Right lobe of liver (tissue), 4 donors: Measurements from ENCODE around the gene SH3BP2.

Experiments used
- POLR2A ChIP-seq: fragments of 450-650 bp; IDR thresholded peaks from one replicate; pipeline ENCODE4 v1.6.1; 2017; ENCODE audit warnings: antibody characterized with exemption, mild to moderate bottlenecking
- TF ChIP-seq, protein P1 (sequence below), 4 donors: fragments of 200-600 bp in 3 of 4; fragments of 450-650 bp in 1 of 4; IDR thresholded peaks; one replicate each; pipeline versions ENCODE4 v1.5.1 to v1.8.0; 2016 to 2022; ENCODE audit warnings: antibody characterized with exemption in 4 of 4, mild to moderate bottlenecking in 2 of 4
- donor health status: DM: no; HTN: no; CAD: no.
- donor health status: DM: no; HTN: no; CAD: no.
- donor health status: DM: no; HTN: yes; CAD: no.

DNA sequence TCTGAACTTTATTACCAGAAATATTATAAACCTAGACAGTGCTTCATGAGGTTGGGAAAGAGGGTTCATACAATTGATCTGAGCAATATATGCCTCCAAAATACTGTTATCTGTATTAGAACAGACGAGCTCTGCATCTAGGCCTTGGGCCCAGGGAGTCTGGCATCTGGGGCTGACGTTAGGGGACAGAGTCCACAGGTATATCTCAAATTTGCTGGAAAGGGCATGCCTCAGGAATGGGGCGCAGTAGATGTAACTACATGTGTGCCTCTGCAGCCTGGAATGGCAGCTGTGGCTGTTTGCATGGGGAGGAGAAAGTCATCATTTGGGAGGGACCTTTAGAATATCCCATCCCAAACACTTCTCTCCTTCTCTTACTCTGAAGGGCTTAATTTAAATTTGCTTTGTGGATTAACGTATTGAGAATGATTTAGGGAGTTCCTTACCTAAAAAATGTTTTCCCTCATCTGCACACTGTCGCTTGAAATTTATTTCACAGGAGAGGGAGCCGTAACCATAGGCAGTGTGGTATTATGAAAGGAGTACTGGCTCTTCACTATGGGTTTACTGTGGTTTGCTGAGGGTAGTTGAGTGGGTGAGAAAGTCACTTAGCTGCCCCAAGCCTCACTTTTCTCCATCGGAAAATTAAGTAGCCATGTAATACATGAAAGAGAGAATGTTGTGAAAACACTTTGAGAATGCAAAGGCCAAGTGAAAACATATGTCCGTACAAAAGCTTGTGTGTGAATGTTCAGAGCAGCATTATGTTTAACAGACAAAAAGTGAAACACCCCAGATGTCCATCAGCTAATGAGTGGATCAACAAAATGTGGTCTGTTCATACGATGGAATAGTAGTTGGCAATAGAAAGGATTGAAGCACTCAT is 56.6 kb downstream of the SH3BP2 start:
- TF ChIP-seq, protein P1, sequence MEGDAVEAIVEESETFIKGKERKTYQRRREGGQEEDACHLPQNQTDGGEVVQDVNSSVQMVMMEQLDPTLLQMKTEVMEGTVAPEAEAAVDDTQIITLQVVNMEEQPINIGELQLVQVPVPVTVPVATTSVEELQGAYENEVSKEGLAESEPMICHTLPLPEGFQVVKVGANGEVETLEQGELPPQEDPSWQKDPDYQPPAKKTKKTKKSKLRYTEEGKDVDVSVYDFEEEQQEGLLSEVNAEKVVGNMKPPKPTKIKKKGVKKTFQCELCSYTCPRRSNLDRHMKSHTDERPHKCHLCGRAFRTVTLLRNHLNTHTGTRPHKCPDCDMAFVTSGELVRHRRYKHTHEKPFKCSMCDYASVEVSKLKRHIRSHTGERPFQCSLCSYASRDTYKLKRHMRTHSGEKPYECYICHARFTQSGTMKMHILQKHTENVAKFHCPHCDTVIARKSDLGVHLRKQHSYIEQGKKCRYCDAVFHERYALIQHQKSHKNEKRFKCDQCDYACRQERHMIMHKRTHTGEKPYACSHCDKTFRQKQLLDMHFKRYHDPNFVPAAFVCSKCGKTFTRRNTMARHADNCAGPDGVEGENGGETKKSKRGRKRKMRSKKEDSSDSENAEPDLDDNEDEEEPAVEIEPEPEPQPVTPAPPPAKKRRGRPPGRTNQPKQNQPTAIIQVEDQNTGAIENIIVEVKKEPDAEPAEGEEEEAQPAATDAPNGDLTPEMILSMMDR (IDR thresholded peaks at IDR 0.05), result no peak
- no peak for TF ChIP-seq POLR2A
